HepG2 (cell line): Measurements from ENCODE around the gene FAM234B. TPM values are rescaled to one million over a fixed set of nuclear protein-coding genes. Genes with fewer than 3 reads are reported as not detected.

Source experiments
- ATF1 ChIP-seq: IDR thresholded peaks from 2 replicates; pipeline ENCODE4 v1.6.1; 2016; ENCODE audit warnings: mild to moderate bottlenecking, control low read depth
- CCDC6 ChIP-seq: sonication (generic); formaldehyde crosslinking; IDR thresholded peaks from 2 replicates; pipeline ENCODE4 v1.8.1; 2022; ENCODE audit warnings: mild to moderate bottlenecking, missing genetic modification reagents, moderate library complexity
- ELF3 ChIP-seq: IDR thresholded peaks from 2 replicates; pipeline ENCODE4 v1.6.1; 2016; ENCODE audit warnings: missing genetic modification reagents, missing compliant biosample characterization
- ESRRA ChIP-seq: sonication (generic); formaldehyde crosslinking; IDR thresholded peaks from 2 replicates; pipeline ENCODE4 v1.5.1; 2020; ENCODE audit warnings: mild to moderate bottlenecking, low read depth, missing genetic modification reagents
- GABPA ChIP-seq, 2 experiments: IDR thresholded peaks; 2 replicates each; pipeline ENCODE4 v1.6.1; 2011 to 2016; ENCODE audit warnings: low read depth in 2 of 2, low read length in 1 of 2, missing biosample characterization in 1 of 2, missing genetic modification characterization in 1 of 2
- GATAD2A ChIP-seq: IDR thresholded peaks from 2 replicates; pipeline ENCODE4 v1.6.1; 2016
- HDAC6 ChIP-seq: fragments of 200-600 bp; sonication (generic); IDR thresholded peaks from 2 replicates; pipeline ENCODE4 v1.7.0; 2017; ENCODE audit warnings: mild to moderate bottlenecking, antibody characterized with exemption, low read length, low read depth
- HNRNPLL ChIP-seq: fragments of 200-400 bp; formaldehyde crosslinking; IDR thresholded peaks from 2 replicates; pipeline ENCODE4 v1.6.1; 2017; ENCODE audit warnings: mild to moderate bottlenecking, low read depth, low read length; ENCODE audit not compliant: poor library complexity, severe bottlenecking
- HOXD1 ChIP-seq: sonication (generic); formaldehyde crosslinking; IDR thresholded peaks from 2 replicates; pipeline ENCODE4 v1.5.0; 2020; ENCODE audit warnings: missing genetic modification reagents
- MBNL3 ChIP-seq: fragments of 250-450 bp; sonication (Bioruptor Pico); conservative IDR thresholded peaks from 2 replicates; pipeline ENCODE4 v1.8.0; 2022; ENCODE audit warnings: mild to moderate bottlenecking, inconsistent platforms
- NCOR1 ChIP-seq: fragments of 200-600 bp; sonication (generic); IDR thresholded peaks from 2 replicates; pipeline ENCODE4 v1.7.0; 2017; ENCODE audit warnings: antibody characterized with exemption, low read length, borderline replicate concordance
- PHF8 ChIP-seq: sonication (generic); formaldehyde crosslinking; IDR thresholded peaks from 2 replicates; pipeline ENCODE4 v1.5.0; 2020; ENCODE audit warnings: missing genetic modification reagents
- PITX1 ChIP-seq: sonication (generic); formaldehyde crosslinking; IDR thresholded peaks from 2 replicates; pipeline ENCODE4 v1.5.1; 2020; ENCODE audit warnings: mild to moderate bottlenecking, missing genetic modification reagents
- SIX1 ChIP-seq: sonication (generic); formaldehyde crosslinking; IDR thresholded peaks from 2 replicates; pipeline ENCODE4 v1.4.0; 2020; ENCODE audit warnings: missing genetic modification reagents, borderline replicate concordance
- ZC3H4 ChIP-seq: sonication (generic); formaldehyde crosslinking; IDR thresholded peaks from 2 replicates; pipeline ENCODE4 v1.4.0; 2020; ENCODE audit warnings: missing genetic modification reagents, borderline replicate concordance
- ZEB1 ChIP-seq: IDR thresholded peaks from 2 replicates; pipeline ENCODE4 v1.6.1; 2012; ENCODE audit warnings: mild to moderate bottlenecking, low read depth, inconsistent platforms; ENCODE audit not compliant: insufficient replicate concordance
- ZMYM2 ChIP-seq: sonication (generic); formaldehyde crosslinking; IDR thresholded peaks from 2 replicates; pipeline ENCODE4 v1.8.0; 2022; ENCODE audit warnings: mild to moderate bottlenecking, missing genetic modification reagents
- ZNF10 ChIP-seq: sonication (generic); formaldehyde crosslinking; IDR thresholded peaks from 2 replicates; pipeline ENCODE4 v1.4.0; 2020; ENCODE audit warnings: mild to moderate bottlenecking, low read depth, missing genetic modification reagents, borderline replicate concordance
- ZNF230 ChIP-seq: sonication (generic); formaldehyde crosslinking; IDR thresholded peaks from 2 replicates; pipeline ENCODE4 v1.4.0; 2020; ENCODE audit warnings: mild to moderate bottlenecking, missing genetic modification reagents
- ZNF260 ChIP-seq: sonication (generic); formaldehyde crosslinking; IDR thresholded peaks from 2 replicates; pipeline ENCODE4 v1.4.0; 2020; ENCODE audit warnings: missing genetic modification reagents, low read depth, mild to moderate bottlenecking, borderline replicate concordance
- ZNF292 ChIP-seq: sonication (generic); formaldehyde crosslinking; IDR thresholded peaks from 2 replicates; pipeline ENCODE4 v1.8.1; 2022; ENCODE audit warnings: mild to moderate bottlenecking, low read depth, missing genetic modification reagents, borderline replicate concordance
- ZNF367 ChIP-seq: sonication (generic); formaldehyde crosslinking; IDR thresholded peaks from 2 replicates; pipeline ENCODE4 v1.4.0; 2020; ENCODE audit warnings: missing genetic modification reagents, borderline replicate concordance
- ZNF562 ChIP-seq: sonication (generic); formaldehyde crosslinking; IDR thresholded peaks from 2 replicates; pipeline ENCODE4 v1.8.0; 2022; ENCODE audit warnings: missing genetic modification reagents, borderline replicate concordance
- ZNF761 ChIP-seq: sonication (generic); formaldehyde crosslinking; conservative IDR thresholded peaks from 2 replicates; pipeline ENCODE4 v1.4.0; 2020; ENCODE audit warnings: mild to moderate bottlenecking, missing genetic modification reagents
- ZNF800 ChIP-seq: sonication (generic); formaldehyde crosslinking; IDR thresholded peaks from 2 replicates; pipeline ENCODE4 v1.4.0; 2020; ENCODE audit warnings: missing genetic modification reagents
- polyA plus RNA-seq, 8 experiments: library from polyadenylated mRNA; depleted of rRNA in 3 of 8; stranded (reverse) in 7 of 8; unstranded in 1 of 8; fragments of >200 nt; fragmentation: Illumina TruSeq in 4 of 8; extraction: Trizol in 4 of 8; gene quantifications; 2 replicates each; pipeline versions ENCODE4 v1.2.1 to v1.2.3, GENCODE V29; 2011 to 2016; ENCODE audit warnings: low read depth in 4 of 8, missing spikeins in 1 of 8, mixed read lengths in 1 of 8; ENCODE audit not compliant: insufficient read depth in 1 of 8
- total RNA-seq, 5 experiments: library from RNA; depleted of rRNA; stranded (reverse); fragments of >200 nt; fragmentation: Illumina TruSeq; extraction: Trizol; gene quantifications; 2 replicates each; pipeline ENCODE4 v1.2.3, GENCODE V29; 2016; ENCODE audit warnings: low read depth in 1 of 5
- TF ChIP-seq, protein P1 (sequence below): fragments of 450-650 bp; IDR thresholded peaks from 2 replicates; pipeline ENCODE4 v1.6.1; 2016
- TF ChIP-seq, protein P2 (sequence below): sonication (generic); formaldehyde crosslinking; IDR thresholded peaks from 2 replicates; pipeline ENCODE4 v1.4.0; 2020; ENCODE audit warnings: low read depth, mild to moderate bottlenecking, missing genetic modification reagents

FAM234B gene
- total and polyA plus RNA-seq, 2 of the 13 experiments (the other 11 are each of a cell fraction or from before 2014, with no cell fraction given) = 7.8 to 13.8 TPM

DNA sequence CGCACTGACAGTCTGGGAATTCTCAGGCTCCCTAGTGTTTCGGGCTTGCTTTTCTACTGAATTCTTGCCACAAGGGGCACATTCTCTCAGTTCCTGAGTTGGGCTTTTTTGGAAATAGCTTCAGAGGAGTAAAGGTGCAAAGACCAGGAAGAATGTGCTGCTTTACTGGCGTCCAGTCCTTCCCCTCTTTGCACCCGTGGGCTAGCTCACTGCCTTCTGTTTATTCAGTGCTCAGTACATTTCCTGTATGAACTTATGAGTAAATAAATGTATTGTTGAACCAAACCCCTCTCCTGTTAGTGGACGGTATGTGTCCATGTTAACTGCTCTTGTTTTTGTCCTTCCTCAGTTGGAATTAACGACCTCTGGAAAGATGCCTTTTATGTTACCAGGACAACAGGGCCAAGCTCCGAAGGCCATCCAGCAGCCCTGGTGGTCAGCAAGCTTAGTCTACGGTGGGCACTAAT, 35.3 kb downstream of the FAM234B start (continued):
- TF ChIP-seq ZNF761 (CRISPR knock-in tag) (no peak), ZNF260 (CRISPR knock-in tag) (no peak), ZNF367 (CRISPR knock-in tag) (no peak), SIX1 (CRISPR knock-in tag) (no peak; the same call in 1 of the 2 replicates), HNRNPLL (no peak), ZEB1 (peak; percentile 32), ZC3H4 (no peak), HOXD1 (CRISPR knock-in tag) (no peak), GATAD2A (CRISPR knock-in tag) (peak; percentile 83), ELF3 (CRISPR knock-in tag) (peak; percentile 97), ZNF292 (CRISPR knock-in tag) (no peak; the same call in 1 of the 2 replicates), NCOR1 (no peak), ZNF10 (CRISPR knock-in tag) (no peak), MBNL3 (CRISPR knock-in tag) (no peak), ESRRA (CRISPR knock-in tag) (no peak), ZMYM2 (CRISPR knock-in tag) (no peak), PITX1 (peak; percentile 68; the same call in 1 of the 2 replicates), HDAC6 (no peak), ZNF562 (CRISPR knock-in tag) (no peak), ZNF230 (CRISPR knock-in tag) (no peak), CCDC6 (peak; percentile 47; the same call in 1 of the 2 replicates), PHF8 (CRISPR knock-in tag) (no peak), ATF1 (no peak), ZNF800 (CRISPR knock-in tag) (peak; percentile 29; the same call in 1 of the 2 replicates), GABPA (IDR thresholded peaks at IDR 0.05; ENCODE audit: low read depth, low read length) (no peak), GABPA (CRISPR knock-in tag; IDR thresholded peaks at IDR 0.05; ENCODE audit: low read depth) (peak; percentile 63)
- TF ChIP-seq, protein P1, sequence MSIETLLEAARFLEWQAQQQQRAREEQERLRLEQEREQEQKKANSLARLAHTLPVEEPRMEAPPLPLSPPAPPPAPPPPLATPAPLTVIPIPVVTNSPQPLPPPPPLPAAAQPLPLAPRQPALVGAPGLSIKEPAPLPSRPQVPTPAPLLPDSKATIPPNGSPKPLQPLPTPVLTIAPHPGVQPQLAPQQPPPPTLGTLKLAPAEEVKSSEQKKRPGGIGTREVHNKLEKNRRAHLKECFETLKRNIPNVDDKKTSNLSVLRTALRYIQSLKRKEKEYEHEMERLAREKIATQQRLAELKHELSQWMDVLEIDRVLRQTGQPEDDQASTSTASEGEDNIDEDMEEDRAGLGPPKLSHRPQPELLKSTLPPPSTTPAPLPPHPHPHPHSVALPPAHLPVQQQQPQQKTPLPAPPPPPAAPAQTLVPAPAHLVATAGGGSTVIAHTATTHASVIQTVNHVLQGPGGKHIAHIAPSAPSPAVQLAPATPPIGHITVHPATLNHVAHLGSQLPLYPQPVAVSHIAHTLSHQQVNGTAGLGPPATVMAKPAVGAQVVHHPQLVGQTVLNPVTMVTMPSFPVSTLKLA = no peak
- TF ChIP-seq, protein P2, sequence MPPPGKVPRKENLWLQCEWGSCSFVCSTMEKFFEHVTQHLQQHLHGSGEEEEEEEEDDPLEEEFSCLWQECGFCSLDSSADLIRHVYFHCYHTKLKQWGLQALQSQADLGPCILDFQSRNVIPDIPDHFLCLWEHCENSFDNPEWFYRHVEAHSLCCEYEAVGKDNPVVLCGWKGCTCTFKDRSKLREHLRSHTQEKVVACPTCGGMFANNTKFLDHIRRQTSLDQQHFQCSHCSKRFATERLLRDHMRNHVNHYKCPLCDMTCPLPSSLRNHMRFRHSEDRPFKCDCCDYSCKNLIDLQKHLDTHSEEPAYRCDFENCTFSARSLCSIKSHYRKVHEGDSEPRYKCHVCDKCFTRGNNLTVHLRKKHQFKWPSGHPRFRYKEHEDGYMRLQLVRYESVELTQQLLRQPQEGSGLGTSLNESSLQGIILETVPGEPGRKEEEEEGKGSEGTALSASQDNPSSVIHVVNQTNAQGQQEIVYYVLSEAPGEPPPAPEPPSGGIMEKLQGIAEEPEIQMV (CRISPR knock-in tag) = no peak
